Measurements from ENCODE around the gene GPR108.

DNA sequence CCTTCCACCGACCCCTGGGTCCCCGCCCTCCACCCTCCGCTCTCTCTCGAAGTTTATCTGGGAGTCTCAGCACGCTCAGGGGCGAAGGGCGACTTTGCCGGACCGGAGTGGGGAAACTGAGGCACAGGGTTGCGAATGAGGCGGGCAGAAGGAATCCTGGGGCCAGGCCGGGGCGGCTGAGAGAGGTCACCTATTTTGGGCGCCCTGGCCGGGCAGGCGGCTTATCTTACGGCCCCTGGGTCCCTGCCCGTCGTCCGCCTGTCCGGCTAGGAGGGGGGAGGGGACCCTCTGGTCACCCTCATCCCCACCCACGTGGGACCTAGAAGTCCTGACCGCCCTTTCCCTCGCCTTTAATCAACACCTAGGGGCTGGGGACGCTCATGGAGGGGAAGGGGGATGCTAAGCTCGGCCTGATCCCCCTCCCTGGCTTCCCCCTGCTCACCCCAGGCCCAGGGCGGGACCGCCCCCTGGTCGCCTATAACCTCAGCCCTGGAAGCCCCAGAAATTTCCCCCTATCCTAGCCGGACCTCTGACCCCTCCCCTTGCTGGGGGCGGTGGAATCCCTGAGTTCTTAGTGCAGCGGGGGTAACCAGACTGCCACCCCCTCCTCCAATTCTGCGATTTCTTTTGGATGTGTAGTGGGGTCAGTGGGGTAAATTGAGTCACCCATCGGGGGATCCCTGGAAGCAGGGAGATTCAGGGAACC lies 2.7 kb upstream of the GPR108 start:
- TF ChIP-seq, protein P1, sequence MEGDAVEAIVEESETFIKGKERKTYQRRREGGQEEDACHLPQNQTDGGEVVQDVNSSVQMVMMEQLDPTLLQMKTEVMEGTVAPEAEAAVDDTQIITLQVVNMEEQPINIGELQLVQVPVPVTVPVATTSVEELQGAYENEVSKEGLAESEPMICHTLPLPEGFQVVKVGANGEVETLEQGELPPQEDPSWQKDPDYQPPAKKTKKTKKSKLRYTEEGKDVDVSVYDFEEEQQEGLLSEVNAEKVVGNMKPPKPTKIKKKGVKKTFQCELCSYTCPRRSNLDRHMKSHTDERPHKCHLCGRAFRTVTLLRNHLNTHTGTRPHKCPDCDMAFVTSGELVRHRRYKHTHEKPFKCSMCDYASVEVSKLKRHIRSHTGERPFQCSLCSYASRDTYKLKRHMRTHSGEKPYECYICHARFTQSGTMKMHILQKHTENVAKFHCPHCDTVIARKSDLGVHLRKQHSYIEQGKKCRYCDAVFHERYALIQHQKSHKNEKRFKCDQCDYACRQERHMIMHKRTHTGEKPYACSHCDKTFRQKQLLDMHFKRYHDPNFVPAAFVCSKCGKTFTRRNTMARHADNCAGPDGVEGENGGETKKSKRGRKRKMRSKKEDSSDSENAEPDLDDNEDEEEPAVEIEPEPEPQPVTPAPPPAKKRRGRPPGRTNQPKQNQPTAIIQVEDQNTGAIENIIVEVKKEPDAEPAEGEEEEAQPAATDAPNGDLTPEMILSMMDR (IDR thresholded peaks at IDR 0.05), result no peak
- no peak for TF ChIP-seq POLR2A (IDR thresholded peaks at IDR 0.05)
- no peak for TF ChIP-seq EP300 (IDR thresholded peaks at IDR 0.05)
